ENCODE measurements around the gene LMO1.

Gene LMO1

GRCh38 chr11:8204596-8204995 lies 59.1 kb downstream of the LMO1 start:
- no peak overlapping the region for H3K27ac Mint-ChIP-seq
- peaks cover 11% of the 10 kb centered on the region for H3K27me3 Mint-ChIP-seq
- peaks cover 8% of the 10 kb centered on the region for H3K4me1 Mint-ChIP-seq (ENCODE audit: low read depth)

GRCh38 chr11:8204025-8204424 lies 59.7 kb downstream of the LMO1 start:
- Mint-ChIP-seq H3K4me1 (ENCODE audit: low read depth) (peaks cover 8% of the 10 kb centered on the region), H3K27me3 (peaks cover 11% of the 10 kb centered on the region), H3K27ac (no peak overlapping the region), H3K36me3 (no peaks in the 10 kb centered on the region), H3K9me3 (ENCODE audit: low read depth) (no peaks in the 10 kb centered on the region), H3K4me3 (no peak overlapping the region)

More at GRCh38 chr11:8204596-8204995, 59.1 kb downstream of the LMO1 start:
- Mint-ChIP-seq H3K36me3 (no peaks in the 10 kb centered on the region), H3K4me3 (no peak overlapping the region), H3K9me3 (ENCODE audit: low read depth) (no peaks in the 10 kb centered on the region)

- Mint-ChIP-seq H3K4me1 (ENCODE audit: low read depth) (peaks cover 8% of the 10 kb centered on the region), H3K36me3 (no peaks in the 10 kb centered on the region), H3K27ac (no peak overlapping the region), H3K9me3 (ENCODE audit: low read depth) (no peaks in the 10 kb centered on the region), H3K4me3 (no peak overlapping the region), H3K27me3 (peaks cover 12% of the 10 kb centered on the region)
These were observed 60.3 kb downstream of the LMO1 start for GRCh38 chr11:8203414-8203715.

- Mint-ChIP-seq H3K4me1 (ENCODE audit: low read depth) (peaks cover 8% of the 10 kb centered on the region), H3K27me3 (peaks cover 11% of the 10 kb centered on the region), H3K36me3 (no peaks in the 10 kb centered on the region), H3K27ac (no peak overlapping the region), H3K9me3 (ENCODE audit: low read depth) (no peaks in the 10 kb centered on the region), H3K4me3 (no peak overlapping the region)
These were observed 60.9 kb downstream of the LMO1 start for GRCh38 chr11:8202516-8203413.

- no peak overlapping the region for H3K27ac Mint-ChIP-seq
- no peaks in the 10 kb centered on the region for H3K36me3 Mint-ChIP-seq
- H3K27me3 Mint-ChIP-seq, result peaks cover 12% of the 10 kb centered on the region
- H3K4me3 Mint-ChIP-seq, result no peak overlapping the region
- peaks cover 5% of the 10 kb centered on the region for H3K4me1 Mint-ChIP-seq (ENCODE audit: low read depth)
- H3K9me3 Mint-ChIP-seq (ENCODE audit: low read depth), result no peaks in the 10 kb centered on the region
These were observed 61.9 kb downstream of the LMO1 start for GRCh38 chr11:8201644-8202365.

- no peaks in the 10 kb centered on the region for H3K4me1 Mint-ChIP-seq (ENCODE audit: low read depth)
These were observed 64.0 kb downstream of the LMO1 start for GRCh38 chr11:8199676-8200075.

GRCh38 chr11:8196749-8197148 lies 66.9 kb downstream of the LMO1 start:
- H3K9me3 Mint-ChIP-seq (ENCODE audit: low read depth), result no peaks in the 10 kb centered on the region
- no peaks in the 10 kb centered on the region for H3K36me3 Mint-ChIP-seq
- H3K4me1 Mint-ChIP-seq (ENCODE audit: low read depth), result no peaks in the 10 kb centered on the region
- H3K27ac Mint-ChIP-seq, result no peak overlapping the region
- H3K4me3 Mint-ChIP-seq, result no peak overlapping the region
- H3K27me3 Mint-ChIP-seq, result peaks cover 21% of the 10 kb centered on the region

More at GRCh38 chr11:8199676-8200075, 64.0 kb downstream of the LMO1 start:
- Mint-ChIP-seq H3K9me3 (ENCODE audit: low read depth) (no peaks in the 10 kb centered on the region), H3K27me3 (peaks cover 16% of the 10 kb centered on the region), H3K4me3 (no peak overlapping the region), H3K27ac (no peak overlapping the region), H3K36me3 (no peaks in the 10 kb centered on the region)

- H3K4me3 Mint-ChIP-seq, result no peak overlapping the region
- H3K27me3 Mint-ChIP-seq, result peaks cover 21% of the 10 kb centered on the region
- H3K4me1 Mint-ChIP-seq (ENCODE audit: low read depth), result no peaks in the 10 kb centered on the region
- no peaks in the 10 kb centered on the region for H3K36me3 Mint-ChIP-seq
- no peaks in the 10 kb centered on the region for H3K9me3 Mint-ChIP-seq (ENCODE audit: low read depth)
- H3K27ac Mint-ChIP-seq, result no peak overlapping the region
These were observed 68.7 kb downstream of the LMO1 start for GRCh38 chr11:8194956-8195355.

- H3K36me3 Mint-ChIP-seq, result no peaks in the 10 kb centered on the region
- no peak overlapping the region for H3K27ac Mint-ChIP-seq
- no peaks in the 10 kb centered on the region for H3K9me3 Mint-ChIP-seq (ENCODE audit: low read depth)
- no peak overlapping the region for H3K4me3 Mint-ChIP-seq
- no peaks in the 10 kb centered on the region for H3K4me1 Mint-ChIP-seq (ENCODE audit: low read depth)
- peaks cover 20% of the 10 kb centered on the region for H3K27me3 Mint-ChIP-seq
These were observed 70.8 kb downstream of the LMO1 start for GRCh38 chr11:8192896-8193209.

GRCh38 chr11:8192016-8192895 lies 71.4 kb downstream of the LMO1 start:
- no peak overlapping the region for H3K27ac Mint-ChIP-seq

GRCh38 chr11:8190431-8190830 lies 73.2 kb downstream of the LMO1 start:
- H3K4me1 Mint-ChIP-seq (ENCODE audit: low read depth), result no peaks in the 10 kb centered on the region

More at GRCh38 chr11:8192016-8192895, 71.4 kb downstream of the LMO1 start:
- Mint-ChIP-seq H3K27me3 (peaks cover 20% of the 10 kb centered on the region), H3K9me3 (ENCODE audit: low read depth) (no peaks in the 10 kb centered on the region), H3K4me3 (no peak overlapping the region), H3K36me3 (no peaks in the 10 kb centered on the region), H3K4me1 (ENCODE audit: low read depth) (no peaks in the 10 kb centered on the region)

GRCh38 chr11:8186429-8186828 lies 77.2 kb downstream of the LMO1 start:
- Mint-ChIP-seq H3K4me1 (ENCODE audit: low read depth) (no peaks in the 10 kb centered on the region), H3K9me3 (ENCODE audit: low read depth) (no peaks in the 10 kb centered on the region), H3K4me3 (no peak overlapping the region), H3K36me3 (no peaks in the 10 kb centered on the region), H3K27me3 (peaks cover 9% of the 10 kb centered on the region), H3K27ac (no peak overlapping the region)

More at GRCh38 chr11:8190431-8190830, 73.2 kb downstream of the LMO1 start:
- H3K4me3 Mint-ChIP-seq, result no peak overlapping the region
- no peak overlapping the region for H3K27ac Mint-ChIP-seq
- H3K36me3 Mint-ChIP-seq, result no peaks in the 10 kb centered on the region
- H3K9me3 Mint-ChIP-seq (ENCODE audit: low read depth), result no peaks in the 10 kb centered on the region
- H3K27me3 Mint-ChIP-seq, result peaks cover 21% of the 10 kb centered on the region

GRCh38 chr11:8183111-8183510 lies 80.6 kb downstream of the LMO1 start:
- Mint-ChIP-seq H3K27me3 (peaks cover 12% of the 10 kb centered on the region), H3K4me3 (no peak overlapping the region), H3K27ac (no peak overlapping the region), H3K9me3 (ENCODE audit: low read depth) (no peaks in the 10 kb centered on the region), H3K36me3 (no peaks in the 10 kb centered on the region), H3K4me1 (ENCODE audit: low read depth) (no peaks in the 10 kb centered on the region)

GRCh38 chr11:8180469-8180868 lies 83.2 kb downstream of the LMO1 start:
- Mint-ChIP-seq H3K9me3 (ENCODE audit: low read depth) (no peaks in the 10 kb centered on the region), H3K27me3 (peaks cover 7% of the 10 kb centered on the region), H3K36me3 (no peaks in the 10 kb centered on the region), H3K4me1 (ENCODE audit: low read depth) (no peaks in the 10 kb centered on the region), H3K4me3 (no peak overlapping the region), H3K27ac (no peak overlapping the region)

- Mint-ChIP-seq H3K27ac (no peak overlapping the region), H3K36me3 (no peaks in the 10 kb centered on the region), H3K4me1 (ENCODE audit: low read depth) (no peaks in the 10 kb centered on the region), H3K9me3 (ENCODE audit: low read depth) (no peaks in the 10 kb centered on the region), H3K27me3 (peaks cover 10% of the 10 kb centered on the region), H3K4me3 (no peak overlapping the region)
These were observed 85.4 kb downstream of the LMO1 start for GRCh38 chr11:8178297-8178696.
